Motor neuron (in vitro differentiated cells): ENCODE results near the gene IL36A. TPM values are rescaled to one million over a fixed set of nuclear protein-coding genes. Genes with fewer than 3 reads are reported as not detected.

Experiments
- ATAC-seq, 8 experiments: fragments of 200-7000 bp; cut with Tn5 transposase; replicated peaks in 6 of 8; 2 replicates each; pipeline ENCODE4 v1.8.0; 2021; ENCODE audit warnings: mild to moderate bottlenecking in 8 of 8, moderate library complexity in 8 of 8
- H3K27ac ChIP-seq, 2 donors: fragments of 250-450 bp; sonication (Bioruptor Pico); 2 replicates each; pipeline ENCODE4 v1.9.0; 2021; ENCODE audit warnings: antibody characterized with exemption in 2 of 2, mild to moderate bottlenecking in 2 of 2, moderate library complexity in 1 of 2
- H3K4me1 ChIP-seq, 2 donors: fragments of 250-450 bp; sonication (Bioruptor Pico); replicated peaks in 1 of 2; 2 replicates each; pipeline ENCODE4 v1.6.1; 2021; ENCODE audit warnings: antibody characterized with exemption in 2 of 2, mild to moderate bottlenecking in 2 of 2, moderate library complexity in 1 of 2
- H3K4me3 ChIP-seq, 5 donors: fragments of 250-450 bp; sonication (Bioruptor Pico); 2 replicates each; pipeline ENCODE4 v1.9.0; 2021; ENCODE audit warnings: antibody characterized with exemption in 5 of 5, mild to moderate bottlenecking in 5 of 5, moderate library complexity in 4 of 5
- WGBS, 10 experiments: fragments of 450-650 bp; shearing (Covaris generic); methylation state at CpG; one replicate each; pipeline ENCODE4 v1.0.0; 2022; 5-methylcytosine and 5-hydroxymethylcytosine counted together
- in situ Hi-C, 9 experiments: fragments of 400-800 bp; cut with MboI; loops; one replicate each; pipeline ENCODE4 v1.15.0; 2021; ENCODE audit warnings: low sequenced_read_pairs in 9 of 9, low pct_unique_long_range_greater_than_20kb in 2 of 9; ENCODE audit not compliant: unreplicated experiment in 9 of 9
- total RNA-seq, 8 experiments: library from RNA; unstranded; fragments of 300-600 nt; gene quantifications; 2 replicates each; pipeline versions ENCODE4 v1.2.3 to v1.2.4, GENCODE V29; 2022

Gene IL36A
- total RNA-seq, 8 experiments from 2014 or later = not detected

DNA sequence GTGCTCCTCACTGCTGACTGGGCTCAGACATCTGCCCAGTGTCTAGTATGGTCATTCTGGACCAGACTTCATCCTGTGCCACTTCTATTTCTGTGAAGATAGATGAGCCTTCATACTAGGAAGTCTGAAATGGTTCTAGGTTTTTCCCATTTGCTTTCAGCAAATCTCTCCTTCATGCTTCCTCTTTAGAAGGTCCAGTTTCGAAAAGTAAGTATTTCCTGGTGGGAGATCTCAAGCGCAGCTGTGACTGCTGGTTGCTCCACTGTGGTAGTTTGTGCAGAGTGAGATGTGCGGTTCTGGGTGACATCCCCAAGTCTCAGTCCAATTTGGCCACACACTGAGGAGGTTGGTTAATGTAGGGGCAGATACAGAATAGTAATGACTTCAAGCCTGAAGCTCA lies 33.0 kb downstream of the IL36A start:
- in situ Hi-C loops = no loop called here
- no peak overlapping the region for H3K27ac ChIP-seq
- no peak for ATAC-seq
- no peak overlapping the region for H3K4me3 ChIP-seq
- WGBS, 10 experiments = 65 to 93% (median 76%) methylated on average over 1 to 3 of the region's 3 CpGs; no CpG with 5 or more reads in 4 of the 10 experiments
- no peaks in the 10 kb centered on the region for H3K4me1 ChIP-seq

DNA sequence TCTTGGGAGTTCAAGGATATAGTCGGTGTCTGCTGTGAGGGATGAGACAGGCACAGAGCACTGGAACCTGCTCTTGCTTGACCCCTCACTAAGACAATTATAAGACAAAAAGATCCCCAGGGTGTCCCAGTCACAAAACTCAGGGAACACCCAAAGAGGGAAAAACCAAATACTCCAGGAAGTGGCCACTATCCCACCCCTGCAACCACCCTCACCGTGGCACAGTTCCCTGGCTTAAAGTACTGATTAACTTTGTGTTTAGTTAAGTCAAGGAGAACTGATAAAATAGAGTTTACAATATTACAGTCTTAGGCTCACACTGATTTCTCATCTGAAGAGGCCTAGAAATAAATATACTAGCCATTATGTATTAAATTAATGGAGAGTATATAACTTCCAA lies 33.9 kb downstream of the IL36A start:
- Histone ChIP-seq H3K27ac (no peak overlapping the region), H3K4me3 (no peak overlapping the region), H3K4me1 (no peaks in the 10 kb centered on the region)
- WGBS, 10 experiments = 60 to 100% (median 90%) methylated on average over 1 to 2 of the region's 2 CpGs; no CpG with 5 or more reads in 2 of the 10 experiments
- in situ Hi-C loops = no loop called here
- no peak for ATAC-seq

- H3K27ac ChIP-seq = no peak overlapping the region
- no peaks in the 10 kb centered on the region for H3K4me1 ChIP-seq
- 20 to 67% (median 32%) methylated on average over 1 to 5 of the region's 5 CpGs; no CpG with 5 or more reads in 1 of the 10 experiments for WGBS, 10 experiments
- ATAC-seq = peak in 2 of 8 experiments; percentile 21 to 51
- in situ Hi-C loops = no loop called here
- H3K4me3 ChIP-seq = no peak overlapping the region
Measured at GRCh38 chr2:113039719-113040118, 34.5 kb downstream of the IL36A start.

DNA sequence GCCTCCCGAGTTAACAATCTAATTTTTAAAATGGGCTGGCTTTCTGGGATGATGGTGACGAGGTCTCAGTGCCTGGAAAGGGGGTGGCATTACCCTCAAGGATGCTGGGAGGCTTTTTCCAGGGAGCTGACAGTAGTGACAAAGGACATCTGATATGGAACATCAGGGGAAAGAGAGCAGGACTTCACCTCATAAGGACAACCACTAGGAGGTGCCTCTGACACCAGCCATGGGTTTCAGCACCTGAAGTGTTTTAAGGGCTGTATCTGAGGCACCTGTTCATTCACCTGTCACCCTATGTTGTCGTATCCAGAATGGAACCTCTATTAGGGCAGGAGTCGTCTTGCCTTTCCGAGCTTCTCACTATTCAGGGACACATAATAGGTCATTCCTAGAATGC lies 36.6 kb downstream of the IL36A start:
- 0 to 84% (median 50%) methylated on average over 1 to 4 of the region's 5 CpGs; no CpG with 5 or more reads in 1 of the 10 experiments for WGBS, 10 experiments
- no peaks in the 10 kb centered on the region for H3K4me1 ChIP-seq
- ATAC-seq = no peak
- no peak overlapping the region for H3K4me3 ChIP-seq
- H3K27ac ChIP-seq = no peak overlapping the region
- in situ Hi-C loops = no loop called here

DNA sequence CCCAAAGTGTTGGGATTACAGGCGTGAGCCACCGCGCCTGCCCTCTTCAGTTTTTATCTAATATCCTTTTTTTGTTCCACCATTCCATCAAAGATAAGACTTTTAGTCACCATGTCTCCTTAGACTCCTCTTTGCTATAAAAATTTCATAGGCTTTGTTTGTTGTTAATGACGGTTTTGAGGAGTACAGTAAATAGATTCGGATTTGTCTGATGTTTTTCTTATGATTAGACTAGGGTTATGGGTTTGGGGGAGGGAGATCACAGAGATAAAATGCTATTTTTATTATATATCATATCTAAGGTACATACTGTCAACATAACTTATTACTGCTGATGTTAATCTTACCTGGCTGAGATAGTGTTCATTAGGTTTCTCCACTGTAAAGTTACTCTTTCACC lies 41.2 kb downstream of the IL36A start:
- Histone ChIP-seq H3K27ac (no peak overlapping the region), H3K4me1 (no peaks in the 10 kb centered on the region), H3K4me3 (no peak overlapping the region)
- 0 to 91% (median 80%) methylated on average over 1 to 5 of the region's 5 CpGs; no CpG with 5 or more reads in 3 of the 10 experiments for WGBS, 10 experiments
- in situ Hi-C loops = no loop called here
- no peak for ATAC-seq

GRCh38 chr2:113050921-113051895 lies 45.9 kb downstream of the IL36A start:
- no peak overlapping the region for H3K4me3 ChIP-seq
- in situ Hi-C loops = no loop called here
- H3K4me1 ChIP-seq = no peaks in the 10 kb centered on the region
- no peak overlapping the region for H3K27ac ChIP-seq
- no peak for ATAC-seq
- 76 to 100% (median 93%) methylated on average over 1 to 17 of the region's 38 CpGs; no CpG with 5 or more reads in 3 of the 10 experiments for WGBS, 10 experiments

DNA sequence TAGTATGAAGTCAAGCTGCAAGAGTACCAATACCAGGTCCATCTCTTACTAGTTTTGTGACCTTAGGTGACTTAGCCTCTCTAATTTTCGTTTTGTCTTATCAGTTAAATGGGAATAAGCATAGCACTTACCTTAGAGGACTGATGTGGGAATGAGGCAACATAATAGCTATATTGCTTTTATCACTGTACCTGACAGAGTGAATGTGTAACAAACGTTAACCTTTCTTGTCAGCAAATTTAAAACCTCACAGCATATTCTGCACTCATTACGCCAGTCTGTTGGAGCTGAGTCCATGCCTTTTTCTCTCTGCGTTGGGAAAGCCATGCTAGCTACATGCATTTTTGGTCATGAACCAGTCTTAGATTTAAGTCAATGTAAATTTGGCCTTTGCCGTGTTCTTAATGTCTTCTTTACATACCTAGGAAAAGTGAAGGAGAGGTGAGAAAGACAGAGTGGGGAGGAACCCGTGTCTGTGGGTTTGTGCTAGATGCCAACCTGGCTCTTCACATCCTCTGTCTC lies 47.2 kb downstream of the IL36A start, which contains the start of gene IL36B:
IL36B (minus strand) TSS at position 472 of the 522 bp plus-strand sequence.
- ATAC-seq = no peak
- WGBS, 10 experiments = 34 to 88% (median 67%) methylated on average over 2 to 6 of the region's 6 CpGs; no CpG with 5 or more reads in 3 of the 10 experiments
- Histone ChIP-seq H3K4me1 (no peaks in the 10 kb centered on the region), H3K4me3 (no peak within 1 kb of the TSS), H3K27ac (no peak within 1 kb of the TSS)
- in situ Hi-C loops = no loop called here

DNA sequence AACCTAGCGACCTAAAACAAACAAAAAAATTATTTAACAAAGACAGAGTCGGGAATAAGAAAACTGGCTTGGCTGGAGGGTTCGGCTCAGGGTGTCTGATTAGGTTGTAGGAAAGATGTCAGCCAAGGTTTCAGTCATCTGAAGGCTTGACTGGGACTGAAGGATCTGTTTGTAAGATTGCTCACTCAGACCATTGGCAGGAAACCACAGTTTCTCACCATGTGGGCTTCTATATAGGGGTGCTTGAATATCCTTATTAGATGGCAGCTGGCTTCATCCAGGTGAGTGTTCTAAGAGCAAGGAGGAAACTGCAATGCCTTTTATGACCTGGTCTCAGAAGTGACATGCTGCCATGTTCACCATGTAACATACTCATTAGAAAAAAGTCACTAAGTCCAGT lies 48.4 kb downstream of the IL36A start:
- Histone ChIP-seq H3K27ac (no peak overlapping the region), H3K4me3 (no peak overlapping the region), H3K4me1 (no peaks in the 10 kb centered on the region)
- WGBS, 10 experiments = 15 to 80% (median 52%) methylated on average over 1 to 3 of the region's 3 CpGs
- in situ Hi-C loops = no loop called here
- no peak for ATAC-seq

- Histone ChIP-seq H3K4me1 (no peaks in the 10 kb centered on the region), H3K27ac (no peak overlapping the region), H3K4me3 (no peak overlapping the region)
- in situ Hi-C loops = no loop called here
- ATAC-seq = no peak
Measured at GRCh38 chr2:113054066-113054465, 48.8 kb downstream of the IL36A start.

- H3K27ac ChIP-seq = no peak overlapping the region
- no peak for ATAC-seq
- no peak overlapping the region for H3K4me3 ChIP-seq
- 0 to 91% (median 38%) methylated on average over 1 of the region's 1 CpG; no CpG with 5 or more reads in 3 of the 10 experiments for WGBS, 10 experiments
- H3K4me1 ChIP-seq = no peaks in the 10 kb centered on the region
- in situ Hi-C loops = no loop called here
Measured at GRCh38 chr2:113056521-113056920, 51.3 kb downstream of the IL36A start.

- in situ Hi-C loops = no loop called here
- no peaks in the 10 kb centered on the region for H3K4me1 ChIP-seq
- H3K4me3 ChIP-seq = no peak overlapping the region
- no peak for ATAC-seq
- H3K27ac ChIP-seq = no peak overlapping the region
- 8 to 60% (median 40%) methylated on average over 1 of the region's 1 CpG; no CpG with 5 or more reads in 3 of the 10 experiments for WGBS, 10 experiments
Measured at GRCh38 chr2:113057117-113057516, 51.9 kb downstream of the IL36A start.
